NOMO-1 treated with DMSO at 0.1 percent for 48 hours (cell line): ENCODE measurements around the gene UBE2R2.
"Not testable (repeated sequence)": the region's sequence is repeated elsewhere in the genome, so short reads cannot be mapped to it uniquely, and the experiment has no call there.

Experiments
- DNase-seq: peaks from one replicate; lab custom pipeline; 2025; ENCODE audit not compliant: unreplicated experiment; lab: John Stamatoyannopoulos, UW

The UBE2R2 gene

DNA sequence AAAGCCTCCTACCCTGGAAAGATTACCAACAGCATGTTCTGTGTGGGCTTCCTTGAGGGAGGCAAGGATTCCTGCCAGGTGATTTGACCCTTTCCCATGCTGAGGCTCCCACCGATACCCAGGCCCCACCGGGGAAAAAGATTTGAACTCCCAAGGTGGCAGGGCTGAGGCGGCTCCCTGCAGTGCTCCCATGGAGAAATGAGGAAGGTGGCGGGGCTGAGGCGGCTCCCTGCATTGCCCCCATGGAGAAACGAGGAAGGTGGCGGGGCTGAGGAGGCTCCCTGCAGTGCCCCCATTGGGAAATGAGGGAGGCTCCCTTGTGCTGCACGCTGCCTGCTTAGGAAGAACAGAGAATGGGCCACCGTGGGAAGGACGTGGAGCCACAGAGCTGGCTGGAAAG lies 18.4 kb upstream of the UBE2R2 start:
- DNase-seq = no peak

GRCh38 chr9:33799928-33800704 lies 16.8 kb upstream of the UBE2R2 start:
- no peak for DNase-seq

GRCh38 chr9:33800886-33801285 lies 16.1 kb upstream of the UBE2R2 start:
- DNase-seq = no peak

DNA sequence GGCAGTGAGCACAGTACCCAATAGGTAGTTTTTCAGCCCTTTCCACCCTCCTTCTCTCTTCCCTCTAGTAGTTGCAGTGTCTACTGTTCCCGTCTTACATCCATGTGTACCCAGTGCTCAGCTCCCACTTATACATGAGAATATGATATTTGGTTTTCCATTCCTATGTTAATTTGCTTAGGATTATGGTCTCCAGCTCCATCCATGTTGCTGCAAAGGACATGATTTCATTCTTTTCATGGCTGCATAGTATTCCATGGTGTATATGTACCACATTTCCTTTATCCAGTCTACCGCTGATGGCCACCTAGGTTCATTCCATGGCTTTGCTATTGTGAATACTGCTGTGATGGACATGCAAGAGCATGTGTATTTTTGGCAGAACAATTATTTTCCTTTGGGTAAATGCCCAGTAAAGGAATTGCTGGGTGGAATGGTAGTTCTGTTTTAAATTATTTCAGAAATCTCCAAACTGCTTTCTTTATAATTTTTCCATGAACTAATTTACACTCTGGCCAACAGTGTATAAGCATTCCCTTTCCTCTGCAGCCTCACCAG lies 14.9 kb upstream of the UBE2R2 start:
- DNase-seq = not testable (repeated sequence)

- DNase-seq = not testable (repeated sequence)
Measured at GRCh38 chr9:33804196-33804595, 12.8 kb upstream of the UBE2R2 start.

- DNase-seq = not testable (repeated sequence)
Measured at GRCh38 chr9:33807156-33807555, 9.8 kb upstream of the UBE2R2 start.

GRCh38 chr9:33808979-33809322 lies 8.0 kb upstream of the UBE2R2 start:
- DNase-seq = not testable (repeated sequence)

DNA sequence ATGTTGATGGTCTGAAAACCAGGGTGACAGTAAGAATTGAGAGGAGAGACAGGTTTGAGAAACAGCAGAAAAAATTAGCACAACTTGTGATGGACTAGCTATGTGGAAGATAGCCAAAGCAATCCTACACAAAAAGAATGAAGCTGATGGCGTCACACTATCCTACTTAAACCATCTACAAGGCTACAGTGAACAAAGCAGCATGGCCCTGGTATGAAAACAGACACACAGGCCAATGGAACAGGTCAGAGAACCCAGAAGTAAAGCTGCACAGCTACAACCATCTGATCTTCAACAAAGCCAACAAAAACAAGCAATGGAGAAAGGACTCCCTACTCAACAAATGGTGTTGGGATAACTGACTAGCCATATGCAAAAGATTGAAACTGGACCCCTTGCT lies 7.5 kb upstream of the UBE2R2 start:
- no peak for DNase-seq

DNA sequence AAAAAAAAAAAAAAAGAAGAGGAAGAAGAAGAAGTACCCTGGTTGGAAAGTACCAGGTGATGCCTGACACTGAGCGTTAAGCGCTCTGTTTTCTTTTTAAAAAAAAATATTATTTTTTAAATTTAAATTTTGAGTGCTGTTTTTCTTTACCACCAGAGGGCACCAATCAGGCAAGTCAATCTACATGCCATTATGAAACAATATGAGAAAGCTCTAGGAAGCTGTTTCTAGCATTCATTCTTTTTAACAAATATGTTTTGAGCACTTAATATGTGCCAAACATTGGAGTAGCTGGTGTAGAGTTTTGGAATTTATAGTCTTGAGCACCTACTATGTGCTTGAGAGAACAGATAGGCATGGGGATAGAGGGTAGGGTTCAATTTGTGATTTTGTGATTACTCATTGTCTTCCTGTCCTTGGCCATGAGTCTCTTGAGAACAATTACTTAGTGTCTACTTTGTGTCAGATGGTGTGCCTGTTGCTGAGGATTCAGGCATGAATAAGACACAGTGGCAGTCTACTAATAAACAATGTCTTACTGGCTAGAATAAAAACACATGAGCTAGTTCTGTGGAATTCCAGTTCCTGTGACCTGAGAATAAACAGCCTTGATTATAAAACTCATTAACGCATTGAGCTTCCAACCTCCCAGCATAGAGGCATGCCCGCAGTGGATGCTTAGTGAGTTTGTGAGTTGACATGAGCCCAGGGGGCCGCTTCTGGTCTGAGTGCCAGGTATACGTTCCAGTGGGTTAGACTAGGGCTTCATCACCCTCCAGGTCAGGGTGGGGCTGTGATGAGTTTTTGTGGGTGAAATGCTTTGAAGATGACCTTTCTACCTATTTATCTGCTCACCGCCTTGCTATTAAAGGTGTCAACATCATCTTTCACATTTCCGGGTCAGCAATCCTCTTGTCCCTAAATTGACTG lies 3.0 kb upstream of the UBE2R2 start:
- peak; percentile 82 for DNase-seq

- no peak for DNase-seq
Measured at GRCh38 chr9:33815781-33816180, 1.2 kb upstream of the UBE2R2 start.

DNA sequence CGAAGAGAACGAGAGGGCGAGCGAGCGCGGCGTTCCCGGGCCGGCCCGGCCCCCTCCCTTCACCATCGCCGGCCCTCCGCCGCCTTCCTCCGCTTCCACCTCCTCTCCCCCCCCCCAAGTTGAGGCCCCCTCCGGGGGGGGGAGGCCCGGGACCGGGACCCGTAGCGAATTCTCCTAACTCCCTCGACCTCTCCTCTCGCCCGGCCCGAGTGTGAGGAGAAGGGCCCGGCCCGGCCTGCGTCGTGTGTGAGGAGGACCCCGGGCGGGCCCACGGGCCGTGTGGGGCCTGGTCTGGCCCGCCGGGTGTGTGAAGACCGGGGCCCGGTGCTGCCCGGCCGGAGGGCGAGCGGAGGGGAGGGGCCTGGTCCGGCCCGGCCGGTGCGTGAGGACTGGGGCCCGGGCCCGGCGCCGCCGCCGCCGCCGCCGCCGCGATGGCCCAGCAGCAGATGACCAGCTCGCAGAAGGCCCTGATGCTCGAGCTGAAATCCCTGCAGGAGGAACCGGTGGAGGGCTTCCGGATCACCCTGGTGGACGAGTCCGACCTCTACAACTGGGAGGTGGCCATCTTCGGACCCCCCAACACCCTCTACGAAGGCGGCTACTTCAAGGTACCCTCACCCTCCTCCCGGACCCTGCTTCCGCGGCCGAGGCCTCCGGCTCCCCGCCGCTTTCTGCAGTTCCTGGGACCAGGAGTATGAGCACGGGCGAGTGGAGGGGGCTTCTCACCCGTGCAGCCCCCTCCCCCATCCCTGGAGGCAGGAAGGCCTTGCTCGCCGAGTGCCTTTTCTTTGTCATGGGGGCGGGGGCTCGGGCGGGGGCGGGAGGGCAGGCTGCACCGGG lies 587 bp downstream of the UBE2R2 start:
- DNase-seq = peak; percentile 71

DNA sequence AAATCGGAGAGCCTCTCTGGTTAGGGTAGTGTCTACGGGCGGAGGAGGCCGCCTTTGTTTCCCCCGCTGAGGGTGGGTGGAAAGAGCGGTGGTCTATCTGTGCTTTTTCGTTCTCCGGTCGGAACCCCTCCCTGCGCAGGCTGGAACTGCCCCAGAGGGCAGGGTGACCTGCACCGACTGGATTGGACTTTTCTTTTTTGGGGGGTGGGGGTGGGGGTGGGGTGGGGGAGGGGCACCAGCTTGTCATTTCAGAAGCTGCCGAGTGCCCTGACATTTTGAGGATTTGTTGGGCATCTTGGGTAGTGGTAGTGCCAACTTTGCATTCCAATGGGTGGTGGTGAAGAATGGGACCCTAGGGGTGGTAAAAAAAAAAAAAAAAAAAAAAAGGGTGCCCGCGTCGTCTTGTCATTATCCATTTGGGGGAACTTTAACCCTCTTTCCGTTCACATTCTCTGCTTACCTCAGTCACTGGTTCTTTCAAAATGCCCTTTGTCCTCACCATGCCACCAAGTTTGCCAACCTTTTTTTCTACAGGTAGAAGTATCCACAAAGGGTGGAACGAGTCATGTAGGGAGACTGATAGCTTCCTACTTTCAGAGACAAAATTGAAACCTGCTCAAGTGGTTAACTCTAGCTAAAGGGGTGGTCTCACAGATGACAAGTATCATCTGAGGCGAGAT lies 1.3 kb downstream of the UBE2R2 start:
- DNase-seq = peak; percentile 28

- no peak for DNase-seq
Measured at GRCh38 chr9:33818847-33819500, 2.0 kb downstream of the UBE2R2 start.

- DNase-seq = no peak
Measured at GRCh38 chr9:33820231-33820745, 3.3 kb downstream of the UBE2R2 start.

GRCh38 chr9:33823801-33824200 lies 6.8 kb downstream of the UBE2R2 start:
- no peak for DNase-seq

DNA sequence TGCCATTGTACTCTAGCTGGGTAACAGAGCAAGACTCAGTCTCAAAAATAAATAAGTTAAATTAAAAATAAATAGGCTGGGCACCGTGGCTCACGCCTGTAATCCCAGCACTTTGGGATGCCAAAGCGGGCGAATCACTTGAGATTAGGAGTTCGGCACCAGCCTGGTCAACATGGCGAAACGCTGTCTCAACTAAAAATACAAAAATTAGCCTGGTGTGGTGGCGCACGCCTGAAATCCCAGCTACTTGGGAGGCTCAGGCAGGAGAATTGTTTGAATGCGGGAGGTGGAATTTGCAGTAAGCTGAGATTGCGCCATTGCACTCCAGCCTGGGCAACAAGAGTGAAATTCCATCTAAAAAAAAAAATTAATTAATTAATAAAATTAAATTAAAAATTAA lies 10.3 kb downstream of the UBE2R2 start:
- DNase-seq = not testable (repeated sequence)

DNA sequence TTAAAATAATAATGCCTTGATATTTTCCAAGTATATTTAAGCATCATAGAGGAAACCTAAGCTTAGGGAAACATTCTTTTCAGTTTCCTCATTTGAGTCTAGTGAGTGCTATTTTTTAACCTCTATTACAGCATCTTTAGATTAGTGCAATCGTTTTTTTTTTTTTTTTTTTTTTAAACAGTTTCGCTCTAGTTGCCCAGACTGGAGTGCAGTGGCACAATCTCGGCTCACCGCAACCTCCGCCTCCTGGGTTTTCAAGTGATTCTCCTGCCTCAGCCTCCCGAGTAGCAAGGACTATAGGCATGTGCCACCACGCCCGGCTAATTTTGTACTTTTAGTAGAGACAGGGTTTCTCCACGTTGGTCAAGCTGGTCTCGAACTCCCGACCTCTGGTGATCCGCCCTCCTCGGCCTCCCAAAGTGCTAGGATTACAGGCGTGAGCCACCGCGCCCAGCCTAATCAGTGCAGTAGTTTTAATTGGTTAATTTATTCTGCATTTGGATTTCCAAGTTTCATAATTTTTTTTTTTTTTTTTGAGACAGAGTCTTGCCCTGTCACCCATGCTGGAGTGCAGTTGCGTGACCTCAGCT lies 12.8 kb downstream of the UBE2R2 start:
- DNase-seq = peak; percentile 10

GRCh38 chr9:33835625-33836260 lies 18.8 kb downstream of the UBE2R2 start:
- DNase-seq = no peak

- peak; percentile 95 for DNase-seq
Measured at GRCh38 chr9:33836261-33836660, 19.3 kb downstream of the UBE2R2 start.
